Psoas muscle (tissue), 8 donors: ENCODE data around the gene KRTAP29-1. TPM values are rescaled to one million over a fixed set of nuclear protein-coding genes. Genes with fewer than 3 reads are reported as not detected.

Experiments used
- ATAC-seq, 4 donors: fragments of 200-7000 bp; cut with Tn5 transposase; one replicate each; pipeline ENCODE4 v1.9.1; 2020; ENCODE audit warnings: moderate library complexity in 3 of 4, mild to moderate bottlenecking in 2 of 4
- DNase-seq, 2 donors: peaks; one replicate each; pipeline ENCODE4 v3.0.0-alpha.2; 2020
- H3K27ac ChIP-seq: fragments of 200-600 bp; one replicate; pipeline ENCODE4 v1.8.0; 2022
- H3K27me3 ChIP-seq, 3 donors: fragments of 200-600 bp in 1 of 3; one replicate each; pipeline versions ENCODE4 v1.6.1 to v1.8.0; 2013 to 2022; ENCODE audit warnings: low read length in 2 of 3, mild to moderate bottlenecking in 2 of 3, moderate library complexity in 1 of 3; ENCODE audit not compliant: insufficient read depth in 3 of 3
- H3K36me3 ChIP-seq, 2 donors: fragments of 200-600 bp in 1 of 2; one replicate each; pipeline versions ENCODE4 v1.6.1 to v1.8.0; 2013 to 2022; ENCODE audit warnings: low read depth in 1 of 2, mild to moderate bottlenecking in 1 of 2, moderate library complexity in 1 of 2; ENCODE audit not compliant: insufficient read depth in 1 of 2
- H3K4me1 ChIP-seq: fragments of 200-600 bp; one replicate; pipeline ENCODE4 v1.8.0; 2022
- H3K4me3 ChIP-seq: fragments of 200-600 bp; one replicate; pipeline ENCODE4 v1.8.0; 2022; ENCODE audit warnings: mild to moderate bottlenecking
- H3K9me3 ChIP-seq: fragments of 200-600 bp; one replicate; pipeline ENCODE4 v1.8.0; 2022
- CTCF ChIP-seq: fragments of 200-600 bp; IDR thresholded peaks from one replicate; pipeline ENCODE4 v1.8.0; 2022; ENCODE audit warnings: antibody characterized with exemption
- WGBS, 3 donors: extraction: QIAGEN DNeasy Blood & Tissue Kit; methylation state at CpG; one replicate each; pipeline versions ENCODE4 v1.1.6 to v1.1.7; 2013; 5-methylcytosine and 5-hydroxymethylcytosine counted together
- intact Hi-C, 2 donors: fragments of 100-400 bp; cut with DNase I; formaldehyde crosslinking; loops; one replicate each; pipeline versions ENCODE4 v1.11.0 to v1.14.2; 2022
- polyA plus RNA-seq, 3 donors: library from polyadenylated mRNA; stranded (reverse); fragments of 200-250 nt; gene quantifications; one replicate each; pipeline ENCODE4 v1.2.3, GENCODE V29; 2013
- total RNA-seq, 4 donors: library from RNA; stranded (reverse); fragmentation: NEBNext Ultra II Directional in 2 of 4; extraction: Animal tissue kit (Norgen Biotek cat#: 25700) in 2 of 4; gene quantifications; one replicate each; pipeline versions ENCODE4 v1.2.1 to v1.2.4, GENCODE V29; 2021 to 2023
- donor health status: healthy with polysubstance abuse.
- donor health status: DM: no; HTN: no; CAD: no; lungs with moderate emphysema.
- donor health status: Bipolar disorder and iron deficiency.
- donor health status: healthy.
- donor health status: DM: yes; HTN: yes; CAD: no.
- donor health status: DM: no; HTN: no; CAD: no.
- donor health status: DM: no; HTN: no; CAD: no.
- donor health status: DM: yes; HTN: yes; CAD: no.

KRTAP29-1 gene
- total and polyA plus RNA-seq, 7 donors: not detected

GRCh38 chr17:41345992-41346391, 43.3 kb upstream of the KRTAP29-1 start:
- H3K36me3 ChIP-seq: no peaks in the 10 kb centered on the region

GRCh38 chr17:41343029-41343428, 40.4 kb upstream of the KRTAP29-1 start:
- no peaks in the 10 kb centered on the region for H3K9me3 ChIP-seq
- no peak for TF ChIP-seq CTCF
- 54 to 56% (median 54%) methylated on average over 3 of the region's 3 CpGs for WGBS, 3 donors
- intact Hi-C loops: no loop called here
- no peak overlapping the region for H3K27ac ChIP-seq
- DNase-seq: no peak
- no peaks in the 10 kb centered on the region for H3K4me1 ChIP-seq
- no peak overlapping the region for H3K4me3 ChIP-seq
- ATAC-seq: no peak
- H3K36me3 ChIP-seq: no peaks in the 10 kb centered on the region
- H3K27me3 ChIP-seq: no peaks in the 10 kb centered on the region

More at GRCh38 chr17:41345992-41346391, 43.3 kb upstream of the KRTAP29-1 start:
- intact Hi-C loops: no loop called here
- Histone ChIP-seq H3K4me3 (no peak overlapping the region), H3K4me1 (no peaks in the 10 kb centered on the region), H3K27ac (no peak overlapping the region), H3K9me3 (no peaks in the 10 kb centered on the region), H3K27me3 (no peaks in the 10 kb centered on the region)
- 84 to 87% (median 85%) methylated on average over 3 of the region's 3 CpGs for WGBS, 3 donors
- ATAC-seq (no peak), DNase-seq (no peak)
- no peak for TF ChIP-seq CTCF

- Histone ChIP-seq H3K27ac (no peak overlapping the region), H3K27me3 (no peaks in the 10 kb centered on the region), H3K9me3 (no peaks in the 10 kb centered on the region), H3K4me1 (no peaks in the 10 kb centered on the region), H3K4me3 (no peak overlapping the region), H3K36me3 (no peaks in the 10 kb centered on the region)
- intact Hi-C loops: no loop called here
- WGBS, 3 donors: 73 to 85% (median 80%) methylated on average over 7 of the region's 7 CpGs
- no peak for DNase-seq
- TF ChIP-seq CTCF: no peak
- ATAC-seq: no peak
Measured at GRCh38 chr17:41340934-41341861, 38.5 kb upstream of the KRTAP29-1 start.

GRCh38 chr17:41340494-41340893, 37.8 kb upstream of the KRTAP29-1 start:
- intact Hi-C loops: no loop called here
- DNase-seq: no peak
- Histone ChIP-seq H3K4me3 (no peak overlapping the region), H3K27me3 (no peaks in the 10 kb centered on the region), H3K36me3 (no peaks in the 10 kb centered on the region), H3K4me1 (no peaks in the 10 kb centered on the region), H3K9me3 (no peaks in the 10 kb centered on the region), H3K27ac (no peak overlapping the region)
- no peak for ATAC-seq
- no peak for TF ChIP-seq CTCF
- WGBS, 3 donors: 35 to 44% (median 35%) methylated on average over 3 of the region's 3 CpGs
